ENCODE data around the gene CLDN22.

- no peak for TF ChIP-seq CTCF (IDR thresholded peaks at IDR 0.05)
- TF ChIP-seq POLR2A (IDR thresholded peaks at IDR 0.05) = no peak
These were observed 40.3 kb upstream of the CLDN22 start for GRCh38 chr4:183360161-183360919.

All from breast epithelium (tissue), 3 donors.